IPS-18a (cell line): ENCODE data around the gene EFEMP1.

ENCODE experiments used
- H3K27ac ChIP-seq: one replicate; pipeline ENCODE4 v1.5.1; 2013; ENCODE audit warnings: low read length
- H3K27me3 ChIP-seq: one replicate; pipeline ENCODE4 v1.6.1; 2013; ENCODE audit warnings: mild to moderate bottlenecking, low read length; ENCODE audit not compliant: control insufficient read depth, insufficient read depth
- H3K36me3 ChIP-seq: one replicate; pipeline ENCODE4 v1.6.1; 2013; ENCODE audit warnings: low read depth, low read length; ENCODE audit not compliant: control insufficient read depth
- H3K4me1 ChIP-seq: one replicate; pipeline ENCODE4 v1.6.1; 2013; ENCODE audit warnings: low read depth, low read length; ENCODE audit not compliant: control insufficient read depth
- H3K4me3 ChIP-seq: one replicate; pipeline ENCODE4 v1.5.1; 2013; ENCODE audit warnings: low read length
- H3K9ac ChIP-seq: one replicate; pipeline ENCODE4 v1.6.1; 2013; ENCODE audit warnings: mild to moderate bottlenecking, low read length, moderate library complexity
- H3K9me3 ChIP-seq: one replicate; pipeline ENCODE4 v1.6.1; 2013; ENCODE audit warnings: low read depth, low read length; ENCODE audit not compliant: control insufficient read depth

Gene EFEMP1

DNA sequence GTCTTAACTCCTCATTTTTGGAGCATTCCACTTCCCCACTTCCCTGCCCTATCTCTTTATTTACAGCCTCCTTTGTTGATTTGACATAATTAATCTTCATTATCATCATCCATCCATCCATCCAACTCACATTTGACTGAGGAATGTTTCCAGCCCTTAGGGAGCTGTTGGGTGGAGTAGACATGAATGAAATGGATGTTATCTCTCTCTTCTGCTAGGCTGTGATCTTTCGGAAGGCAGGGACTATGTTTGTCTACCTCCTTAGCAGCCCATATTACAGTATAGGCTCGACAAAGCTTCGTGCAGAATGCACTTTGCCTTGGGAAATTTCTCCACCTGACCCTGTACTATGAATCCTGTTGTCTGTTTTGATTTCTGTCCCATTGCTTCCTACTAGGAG, 7.7 kb upstream of the EFEMP1 start:
- no peak overlapping the region for H3K4me3 ChIP-seq
- no peaks in the 10 kb centered on the region for H3K9me3 ChIP-seq
- H3K27ac ChIP-seq = no peak overlapping the region
- H3K9ac ChIP-seq = no peak overlapping the region
- H3K4me1 ChIP-seq = peaks cover 3% of the 10 kb centered on the region
- no peaks in the 10 kb centered on the region for H3K27me3 ChIP-seq
- H3K36me3 ChIP-seq = no peaks in the 10 kb centered on the region

DNA sequence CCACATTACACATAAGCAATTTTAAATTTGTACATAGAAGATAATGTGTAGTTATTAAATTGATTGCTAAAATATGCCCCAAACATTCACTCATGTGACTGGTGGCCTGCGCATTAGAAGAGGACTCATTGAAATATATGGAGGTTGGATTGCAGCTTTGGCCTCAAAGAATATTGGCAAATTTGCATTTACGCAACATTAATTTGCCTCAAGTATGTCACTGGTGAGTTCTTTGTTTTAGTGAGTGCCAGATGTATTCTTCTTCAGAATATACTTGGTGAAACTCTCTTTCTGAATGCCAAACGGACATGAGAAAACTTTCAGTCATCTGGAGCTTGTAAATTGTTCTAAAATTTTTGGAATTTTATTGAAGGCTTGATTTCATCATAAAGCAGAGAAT, 5.9 kb upstream of the EFEMP1 start:
- peaks cover 7% of the 10 kb centered on the region for H3K4me1 ChIP-seq
- no peaks in the 10 kb centered on the region for H3K9me3 ChIP-seq

GRCh38 chr2:55926974-55927373, 3.4 kb upstream of the EFEMP1 start:
- peaks cover 7% of the 10 kb centered on the region for H3K4me1 ChIP-seq
- H3K4me3 ChIP-seq = no peak overlapping the region
- H3K36me3 ChIP-seq = no peaks in the 10 kb centered on the region
- H3K9ac ChIP-seq = no peak overlapping the region
- peaks cover 32% of the 10 kb centered on the region for H3K27me3 ChIP-seq
- no peaks in the 10 kb centered on the region for H3K9me3 ChIP-seq
- H3K27ac ChIP-seq = no peak overlapping the region

More for the DNA sequence above, 5.9 kb upstream of the EFEMP1 start:
- Histone ChIP-seq H3K27ac (no peak overlapping the region), H3K27me3 (peaks cover 10% of the 10 kb centered on the region), H3K36me3 (no peaks in the 10 kb centered on the region), H3K9ac (no peak overlapping the region), H3K4me3 (no peak overlapping the region)

- no peak overlapping the region for H3K4me3 ChIP-seq
- no peaks in the 10 kb centered on the region for H3K9me3 ChIP-seq
- H3K9ac ChIP-seq = no peak overlapping the region
- H3K27me3 ChIP-seq = peaks cover 40% of the 10 kb centered on the region
- H3K27ac ChIP-seq = no peak overlapping the region
- H3K4me1 ChIP-seq = peaks cover 9% of the 10 kb centered on the region
- no peaks in the 10 kb centered on the region for H3K36me3 ChIP-seq
Measured at GRCh38 chr2:55926246-55926645, 2.7 kb upstream of the EFEMP1 start.

- Histone ChIP-seq H3K27ac (no peak overlapping the region), H3K4me1 (peaks cover 9% of the 10 kb centered on the region), H3K9ac (no peak overlapping the region), H3K27me3 (peaks cover 40% of the 10 kb centered on the region), H3K4me3 (peak overlapping the region; percentile 83), H3K36me3 (no peaks in the 10 kb centered on the region), H3K9me3 (no peaks in the 10 kb centered on the region)
Measured at GRCh38 chr2:55923982-55924321, 370 bp upstream of the EFEMP1 start.

- H3K9me3 ChIP-seq = no peaks in the 10 kb centered on the region
- H3K27ac ChIP-seq = no peak overlapping the region
- peaks cover 40% of the 10 kb centered on the region for H3K27me3 ChIP-seq
- peaks cover 9% of the 10 kb centered on the region for H3K4me1 ChIP-seq
- peak overlapping the region; percentile 83 for H3K4me3 ChIP-seq
- H3K36me3 ChIP-seq = no peaks in the 10 kb centered on the region
- peak overlapping the region; percentile 50 for H3K9ac ChIP-seq
Measured at GRCh38 chr2:55922291-55922907, 1.2 kb downstream of the EFEMP1 start.

- Histone ChIP-seq H3K4me3 (no peak overlapping the region), H3K9ac (no peak overlapping the region), H3K9me3 (no peaks in the 10 kb centered on the region), H3K36me3 (no peaks in the 10 kb centered on the region), H3K27me3 (peaks cover 31% of the 10 kb centered on the region), H3K27ac (no peak overlapping the region), H3K4me1 (peaks cover 3% of the 10 kb centered on the region)
Measured at GRCh38 chr2:55919574-55919973, 4.0 kb downstream of the EFEMP1 start.

DNA sequence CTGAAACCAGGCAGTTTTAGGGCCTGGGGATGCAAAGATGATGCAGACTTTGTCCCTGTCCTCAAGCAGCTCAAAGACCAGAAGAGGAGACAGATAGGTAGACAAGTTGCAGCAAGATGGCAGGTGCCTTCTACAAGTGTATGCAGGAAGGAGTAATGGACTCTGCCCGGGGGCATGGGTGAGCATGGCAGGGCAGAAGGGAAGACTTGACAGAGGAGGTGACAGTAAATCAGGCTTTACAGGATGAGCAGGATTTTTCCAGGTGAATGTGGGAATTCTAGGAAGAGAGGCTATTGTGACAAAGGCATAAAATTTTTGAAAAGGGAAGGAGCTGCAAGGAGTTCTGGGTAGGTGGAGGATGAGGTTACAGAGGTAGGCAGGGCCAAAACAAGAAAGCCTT, 4.7 kb downstream of the EFEMP1 start:
- H3K4me1 ChIP-seq = peaks cover 3% of the 10 kb centered on the region
- no peak overlapping the region for H3K27ac ChIP-seq
- H3K9me3 ChIP-seq = no peaks in the 10 kb centered on the region
- no peak overlapping the region for H3K9ac ChIP-seq
- H3K27me3 ChIP-seq = peaks cover 24% of the 10 kb centered on the region
- H3K4me3 ChIP-seq = no peak overlapping the region
- H3K36me3 ChIP-seq = no peaks in the 10 kb centered on the region

GRCh38 chr2:55917713-55918390, 5.7 kb downstream of the EFEMP1 start:
- no peak overlapping the region for H3K9ac ChIP-seq

GRCh38 chr2:55917117-55917516, 6.5 kb downstream of the EFEMP1 start:
- Histone ChIP-seq H3K9me3 (no peaks in the 10 kb centered on the region), H3K4me3 (no peak overlapping the region), H3K9ac (no peak overlapping the region), H3K27me3 (peaks cover 9% of the 10 kb centered on the region), H3K36me3 (no peaks in the 10 kb centered on the region), H3K4me1 (peaks cover 3% of the 10 kb centered on the region), H3K27ac (no peak overlapping the region)

More at GRCh38 chr2:55917713-55918390, 5.7 kb downstream of the EFEMP1 start:
- peaks cover 3% of the 10 kb centered on the region for H3K4me1 ChIP-seq
- no peak overlapping the region for H3K4me3 ChIP-seq
- H3K9me3 ChIP-seq = no peaks in the 10 kb centered on the region
- peaks cover 16% of the 10 kb centered on the region for H3K27me3 ChIP-seq
- no peaks in the 10 kb centered on the region for H3K36me3 ChIP-seq
- no peak overlapping the region for H3K27ac ChIP-seq

GRCh38 chr2:55916473-55917049, 7.0 kb downstream of the EFEMP1 start:
- Histone ChIP-seq H3K9ac (no peak overlapping the region), H3K9me3 (no peaks in the 10 kb centered on the region), H3K4me1 (no peaks in the 10 kb centered on the region), H3K4me3 (no peak overlapping the region), H3K36me3 (no peaks in the 10 kb centered on the region), H3K27me3 (peaks cover 3% of the 10 kb centered on the region), H3K27ac (no peak overlapping the region)

DNA sequence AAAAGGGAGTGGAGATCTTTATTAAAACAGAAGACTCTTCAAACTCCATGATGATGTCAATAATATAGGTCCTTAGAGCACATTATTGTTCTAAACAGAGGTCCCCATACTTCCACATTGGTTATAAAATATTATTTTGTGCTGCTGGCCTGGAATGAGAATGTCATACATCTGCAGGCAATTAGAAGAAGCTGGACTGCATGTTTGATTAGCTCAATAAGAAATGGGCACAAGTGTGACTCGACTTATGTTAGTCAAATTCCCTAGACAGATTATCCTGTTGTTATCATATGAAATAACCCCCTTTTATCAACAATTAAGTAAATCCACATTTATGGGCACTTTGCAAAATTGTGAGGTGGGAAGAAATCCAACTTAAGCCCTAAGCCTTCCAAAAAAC, 8.8 kb downstream of the EFEMP1 start:
- Histone ChIP-seq H3K4me1 (no peaks in the 10 kb centered on the region), H3K36me3 (no peaks in the 10 kb centered on the region), H3K9me3 (no peaks in the 10 kb centered on the region), H3K27ac (no peak overlapping the region), H3K9ac (no peak overlapping the region), H3K27me3 (no peaks in the 10 kb centered on the region), H3K4me3 (no peak overlapping the region)
